DMS153 treated with DMSO at 0.1 percent for 48 hours (cell line): ENCODE measurements around the gene AAGAB.
"Not testable (repeated sequence)": the region's sequence is repeated elsewhere in the genome, so short reads cannot be mapped to it uniquely, and the experiment has no call there.

Experiments
- DNase-seq: peaks from one replicate; lab custom pipeline; 2025; ENCODE audit not compliant: unreplicated experiment; lab: John Stamatoyannopoulos, UW

AAGAB gene

DNA sequence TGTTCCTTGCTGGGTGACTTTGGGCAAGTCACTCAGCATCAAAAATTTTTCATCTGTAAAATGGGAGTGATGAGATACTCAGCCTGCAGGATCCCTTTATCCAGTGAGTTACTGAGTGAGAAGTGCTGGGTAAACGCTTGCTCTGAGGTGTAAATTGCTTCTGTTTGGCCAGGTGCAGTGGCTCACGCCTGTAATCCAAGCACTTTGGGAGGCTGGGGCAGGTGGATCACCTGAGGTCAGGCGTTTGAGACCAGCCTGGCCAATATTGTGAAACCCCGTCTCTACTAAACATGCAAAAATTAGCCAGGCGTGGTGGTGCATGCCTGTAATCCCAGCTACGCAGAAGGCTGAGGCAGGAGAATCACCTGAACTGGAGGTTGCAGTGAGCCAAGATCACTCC lies 101.4 kb downstream of the AAGAB start:
- not testable (repeated sequence) for DNase-seq

DNA sequence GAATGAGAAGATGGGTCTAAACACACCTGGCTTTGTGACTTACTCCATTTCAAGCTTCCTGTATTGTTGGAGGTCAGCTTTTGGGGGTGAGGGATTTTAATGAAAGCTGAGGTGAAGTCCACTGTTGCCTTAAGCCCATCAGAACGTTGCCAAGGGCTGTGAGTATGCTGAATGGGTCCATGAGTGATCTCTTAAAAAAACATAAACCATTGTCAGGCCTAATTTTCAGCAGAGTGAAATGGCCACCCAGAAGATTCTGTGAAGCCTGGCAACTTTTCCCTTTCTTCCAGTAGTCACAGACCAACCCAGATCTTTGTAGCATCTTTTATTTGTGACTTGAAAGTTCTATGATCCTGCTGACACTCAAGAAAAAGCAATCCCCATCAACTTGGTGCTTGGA lies 102.0 kb downstream of the AAGAB start:
- DNase-seq, result no peak
